Spleen (tissue), 7 donors: ENCODE results near the gene DTX1.

ENCODE experiments used
- CTCF ChIP-seq, 11 experiments: fragments of 200-600 bp in 7 of 11; fragments of 450-650 bp in 4 of 11; sonication (generic) in 4 of 11; IDR thresholded peaks in 8 of 11; conservative IDR thresholded peaks in 3 of 11; 1 replicate in 7 of 11; 2 replicates in 4 of 11; pipeline versions ENCODE4 v1.4.0 to v1.8.0; 2016 to 2021; ENCODE audit warnings: antibody characterized with exemption in 11 of 11, inconsistent platforms in 4 of 11, mild to moderate bottlenecking in 1 of 11
- POLR2AphosphoS5 ChIP-seq, 3 donors: sonication (generic); formaldehyde crosslinking; IDR thresholded peaks; one replicate each; pipeline ENCODE4 v1.5.1; 2017; ENCODE audit warnings: antibody characterized with exemption in 3 of 3
- donor health status: DM: no; HTN: no; CAD: no; lungs with moderate emphysema.
- donor health status: DM: no; HTN: no; CAD: no.
- donor health status: DM: no; HTN: no; CAD: no.

- TF ChIP-seq POLR2AphosphoS5 (IDR thresholded peaks at IDR 0.05) (no peak), CTCF (IDR thresholded peaks at IDR 0.05 in 8 of 11, conservative IDR thresholded peaks at IDR 0.05 in 3 of 11) (no peak)
These were observed 15.0 kb upstream of the DTX1 start for GRCh38 chr12:113041560-113041959.
